SK-N-SH treated with all-trans-retinoic acid at 6 μM for 48 hours (cell line): Measurements from ENCODE around the gene PPP2R5A.

Source experiments
- ATAC-seq: fragments of 200-7000 bp; cut with Tn5 transposase; 3 replicates; pipeline ENCODE4 v1.9.1; 2020; ENCODE audit warnings: mild to moderate bottlenecking, moderate library complexity
- ARNTL ChIP-seq: fragments of 450-650 bp; formaldehyde crosslinking; IDR thresholded peaks from 2 replicates; pipeline ENCODE4 v1.5.0; 2020; ENCODE audit warnings: low read depth, mild to moderate bottlenecking, moderate library complexity, borderline replicate concordance
- BACH2 ChIP-seq: fragments of 250-450 bp; sonication (Bioruptor Pico); IDR thresholded peaks from 2 replicates; pipeline ENCODE4 v1.9.0; 2021; ENCODE audit warnings: mild to moderate bottlenecking, borderline replicate concordance
- ESRRG ChIP-seq: fragments of 250-450 bp; sonication (Bioruptor Pico); IDR thresholded peaks from 2 replicates; pipeline ENCODE4 v1.6.1; 2021; ENCODE audit warnings: mild to moderate bottlenecking
- GLIS3 ChIP-seq: fragments of 250-450 bp; sonication (Bioruptor Pico); IDR thresholded peaks from 2 replicates; pipeline ENCODE4 v1.5.0; 2020; ENCODE audit warnings: mild to moderate bottlenecking, moderate library complexity
- ISL1 ChIP-seq: fragments of 250-450 bp; sonication (Bioruptor Pico); IDR thresholded peaks from 2 replicates; pipeline ENCODE4 v2.1.2; 2022; ENCODE audit warnings: mild to moderate bottlenecking, moderate library complexity
- OSR1 ChIP-seq: fragments of 250-450 bp; sonication (Bioruptor Pico); IDR thresholded peaks from 2 replicates; pipeline ENCODE4 v1.8.0; 2022; ENCODE audit warnings: moderate library complexity, mild to moderate bottlenecking, inconsistent platforms
- PATZ1 ChIP-seq: fragments of 250-450 bp; sonication (Bioruptor Pico); IDR thresholded peaks from 2 replicates; pipeline ENCODE4 v1.8.0; 2020; ENCODE audit warnings: mild to moderate bottlenecking, moderate library complexity, borderline replicate concordance
- SNAI2 ChIP-seq: fragments of 250-450 bp; sonication (Bioruptor Pico); IDR thresholded peaks from 2 replicates; pipeline ENCODE4 v1.5.0; 2020; ENCODE audit warnings: mild to moderate bottlenecking, moderate library complexity
- TCF4 ChIP-seq: fragments of 250-450 bp; sonication (Bioruptor Pico); IDR thresholded peaks from 2 replicates; pipeline ENCODE4 v1.8.0; 2021; ENCODE audit warnings: mild to moderate bottlenecking, moderate library complexity, borderline replicate concordance
- TOX ChIP-seq: fragments of 250-450 bp; sonication (Bioruptor Pico); IDR thresholded peaks from 2 replicates; pipeline ENCODE4 v1.8.0; 2021; ENCODE audit warnings: mild to moderate bottlenecking, moderate library complexity, borderline replicate concordance
- ZNF565 ChIP-seq: fragments of 450-650 bp; formaldehyde crosslinking; conservative IDR thresholded peaks from 2 replicates; pipeline ENCODE4 v1.5.0; 2020; ENCODE audit warnings: low read depth, mild to moderate bottlenecking, moderate library complexity
- ZNF70 ChIP-seq: fragments of 450-650 bp; formaldehyde crosslinking; IDR thresholded peaks from 2 replicates; pipeline ENCODE4 v1.5.0; 2020; ENCODE audit warnings: mild to moderate bottlenecking, moderate library complexity
- ZNF8 ChIP-seq: fragments of 450-650 bp; formaldehyde crosslinking; IDR thresholded peaks from 2 replicates; pipeline ENCODE4 v1.5.0; 2020; ENCODE audit warnings: mild to moderate bottlenecking, moderate library complexity
- TF ChIP-seq, protein P1 (sequence below): fragments of 250-450 bp; sonication (Bioruptor Pico); IDR thresholded peaks from 2 replicates; pipeline ENCODE4 v1.5.1; 2021; ENCODE audit warnings: mild to moderate bottlenecking, moderate library complexity
- TF ChIP-seq, protein P2 (sequence below): fragments of 250-450 bp; sonication (Bioruptor Pico); IDR thresholded peaks from 2 replicates; pipeline ENCODE4 v1.5.1; 2020; ENCODE audit warnings: low read depth, mild to moderate bottlenecking, moderate library complexity
- TF ChIP-seq, protein P3 (sequence below): fragments of 250-450 bp; sonication (Bioruptor Pico); IDR thresholded peaks from 2 replicates; pipeline ENCODE4 v1.5.0; 2020; ENCODE audit warnings: mild to moderate bottlenecking, moderate library complexity

Gene PPP2R5A

GRCh38 chr1:212341090-212341489, 55.9 kb downstream of the PPP2R5A start (continued):
- TF ChIP-seq, protein P1, sequence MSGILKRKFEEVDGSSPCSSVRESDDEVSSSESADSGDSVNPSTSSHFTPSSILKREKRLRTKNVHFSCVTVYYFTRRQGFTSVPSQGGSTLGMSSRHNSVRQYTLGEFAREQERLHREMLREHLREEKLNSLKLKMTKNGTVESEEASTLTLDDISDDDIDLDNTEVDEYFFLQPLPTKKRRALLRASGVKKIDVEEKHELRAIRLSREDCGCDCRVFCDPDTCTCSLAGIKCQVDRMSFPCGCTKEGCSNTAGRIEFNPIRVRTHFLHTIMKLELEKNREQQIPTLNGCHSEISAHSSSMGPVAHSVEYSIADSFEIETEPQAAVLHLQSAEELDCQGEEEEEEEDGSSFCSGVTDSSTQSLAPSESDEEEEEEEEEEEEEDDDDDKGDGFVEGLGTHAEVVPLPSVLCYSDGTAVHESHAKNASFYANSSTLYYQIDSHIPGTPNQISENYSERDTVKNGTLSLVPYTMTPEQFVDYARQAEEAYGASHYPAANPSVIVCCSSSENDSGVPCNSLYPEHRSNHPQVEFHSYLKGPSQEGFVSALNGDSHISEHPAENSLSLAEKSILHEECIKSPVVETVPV (CRISPR knock-in tag): no peak
- TF ChIP-seq ZNF565 (no peak), OSR1 (CRISPR knock-in tag) (no peak)

GRCh38 chr1:212344905-212345304, 59.7 kb downstream of the PPP2R5A start:
- no peak for TF ChIP-seq ISL1
- no peak for TF ChIP-seq GLIS3 (CRISPR knock-in tag)
- no peak for TF ChIP-seq PATZ1 (CRISPR knock-in tag)
- no peak for ATAC-seq

- no peak for ATAC-seq
- TF ChIP-seq, protein P2, sequence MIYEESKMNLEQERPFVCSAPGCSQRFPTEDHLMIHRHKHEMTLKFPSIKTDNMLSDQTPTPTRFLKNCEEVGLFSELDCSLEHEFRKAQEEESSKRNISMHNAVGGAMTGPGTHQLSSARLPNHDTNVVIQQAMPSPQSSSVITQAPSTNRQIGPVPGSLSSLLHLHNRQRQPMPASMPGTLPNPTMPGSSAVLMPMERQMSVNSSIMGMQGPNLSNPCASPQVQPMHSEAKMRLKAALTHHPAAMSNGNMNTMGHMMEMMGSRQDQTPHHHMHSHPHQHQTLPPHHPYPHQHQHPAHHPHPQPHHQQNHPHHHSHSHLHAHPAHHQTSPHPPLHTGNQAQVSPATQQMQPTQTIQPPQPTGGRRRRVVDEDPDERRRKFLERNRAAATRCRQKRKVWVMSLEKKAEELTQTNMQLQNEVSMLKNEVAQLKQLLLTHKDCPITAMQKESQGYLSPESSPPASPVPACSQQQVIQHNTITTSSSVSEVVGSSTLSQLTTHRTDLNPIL: no peak
- no peak for TF ChIP-seq ISL1
Measured at GRCh38 chr1:212346601-212347000, 61.4 kb downstream of the PPP2R5A start.

DNA sequence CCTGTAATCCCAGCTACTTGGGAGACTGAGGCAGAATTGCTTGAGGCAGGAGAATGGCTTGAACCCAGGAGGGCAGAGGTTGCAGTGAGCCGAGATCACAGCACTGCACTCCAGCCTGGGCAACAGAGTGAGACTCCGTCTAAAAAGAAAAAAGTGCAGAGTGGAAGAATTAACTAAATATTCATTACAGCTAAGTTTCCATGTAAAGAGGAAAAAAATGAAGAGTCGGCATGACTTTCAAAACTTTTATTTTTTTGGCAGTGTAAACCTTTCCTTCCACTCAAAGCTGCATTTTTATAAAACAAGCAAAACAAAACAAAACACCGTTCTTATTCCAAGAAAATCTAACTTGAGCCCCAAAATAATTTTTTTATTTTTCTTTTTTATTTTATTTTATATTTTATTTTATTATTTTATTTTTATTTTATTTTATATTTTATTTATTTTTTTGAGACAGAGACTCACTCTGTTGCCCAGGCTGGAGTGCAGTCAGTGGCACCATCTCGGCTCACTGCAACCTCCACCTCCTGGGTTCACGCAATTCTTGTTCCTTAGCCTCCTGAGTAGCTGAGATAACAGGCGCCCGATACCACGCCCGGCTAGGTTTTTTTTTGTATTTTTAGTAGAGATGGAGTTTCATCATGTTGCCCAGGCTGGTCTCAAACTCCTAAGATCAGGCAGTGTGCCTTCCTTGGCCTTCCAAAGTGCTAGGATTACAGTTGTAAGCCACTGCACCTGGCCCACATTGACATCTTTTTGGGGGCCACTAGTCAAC, 66.6 kb downstream of the PPP2R5A start:
- ATAC-seq: no peak
- TF ChIP-seq ZNF565 (no peak), TOX (CRISPR knock-in tag) (no peak), GLIS3 (CRISPR knock-in tag) (no peak), TCF4 (CRISPR knock-in tag) (no peak), ARNTL (CRISPR knock-in tag) (no peak), PATZ1 (CRISPR knock-in tag) (no peak), BACH2 (CRISPR knock-in tag) (no peak), ZNF8 (CRISPR knock-in tag) (no peak), ESRRG (CRISPR knock-in tag) (no peak), SNAI2 (no peak), ZNF70 (CRISPR knock-in tag) (no peak)
- TF ChIP-seq, protein P2: no peak
- TF ChIP-seq, protein P1 (CRISPR knock-in tag): no peak
- TF ChIP-seq, protein P3, sequence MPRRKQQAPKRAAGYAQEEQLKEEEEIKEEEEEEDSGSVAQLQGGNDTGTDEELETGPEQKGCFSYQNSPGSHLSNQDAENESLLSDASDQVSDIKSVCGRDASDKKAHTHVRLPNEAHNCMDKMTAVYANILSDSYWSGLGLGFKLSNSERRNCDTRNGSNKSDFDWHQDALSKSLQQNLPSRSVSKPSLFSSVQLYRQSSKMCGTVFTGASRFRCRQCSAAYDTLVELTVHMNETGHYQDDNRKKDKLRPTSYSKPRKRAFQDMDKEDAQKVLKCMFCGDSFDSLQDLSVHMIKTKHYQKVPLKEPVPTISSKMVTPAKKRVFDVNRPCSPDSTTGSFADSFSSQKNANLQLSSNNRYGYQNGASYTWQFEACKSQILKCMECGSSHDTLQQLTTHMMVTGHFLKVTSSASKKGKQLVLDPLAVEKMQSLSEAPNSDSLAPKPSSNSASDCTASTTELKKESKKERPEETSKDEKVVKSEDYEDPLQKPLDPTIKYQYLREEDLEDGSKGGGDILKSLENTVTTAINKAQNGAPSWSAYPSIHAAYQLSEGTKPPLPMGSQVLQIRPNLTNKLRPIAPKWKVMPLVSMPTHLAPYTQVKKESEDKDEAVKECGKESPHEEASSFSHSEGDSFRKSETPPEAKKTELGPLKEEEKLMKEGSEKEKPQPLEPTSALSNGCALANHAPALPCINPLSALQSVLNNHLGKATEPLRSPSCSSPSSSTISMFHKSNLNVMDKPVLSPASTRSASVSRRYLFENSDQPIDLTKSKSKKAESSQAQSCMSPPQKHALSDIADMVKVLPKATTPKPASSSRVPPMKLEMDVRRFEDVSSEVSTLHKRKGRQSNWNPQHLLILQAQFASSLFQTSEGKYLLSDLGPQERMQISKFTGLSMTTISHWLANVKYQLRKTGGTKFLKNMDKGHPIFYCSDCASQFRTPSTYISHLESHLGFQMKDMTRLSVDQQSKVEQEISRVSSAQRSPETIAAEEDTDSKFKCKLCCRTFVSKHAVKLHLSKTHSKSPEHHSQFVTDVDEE: no peak
